Activated CD8-positive, alpha-beta memory T cell treated with anti-CD3 and anti-CD28 coated beads, Interleukin-2, amount 50 U/mL, for 4 hours (primary cell): ENCODE results near the gene RHBDL3.
"Not testable (repeated sequence)": the region's sequence is repeated elsewhere in the genome, so short reads cannot be mapped to it uniquely, and the experiment has no call there.

Source experiments
- DNase-seq: peaks from one replicate; pipeline ENCODE4 v3.0.0-alpha.2; 2020

The RHBDL3 gene

GRCh38 chr17:32265192-32265923 lies at the start of gene RHBDL3:
Gene RHBDL3, plus strand, starts transcription at chr17:32265832. Its CDS starts 358 bp downstream, at chr17:32266190.
- peak; percentile 33 for DNase-seq

DNA sequence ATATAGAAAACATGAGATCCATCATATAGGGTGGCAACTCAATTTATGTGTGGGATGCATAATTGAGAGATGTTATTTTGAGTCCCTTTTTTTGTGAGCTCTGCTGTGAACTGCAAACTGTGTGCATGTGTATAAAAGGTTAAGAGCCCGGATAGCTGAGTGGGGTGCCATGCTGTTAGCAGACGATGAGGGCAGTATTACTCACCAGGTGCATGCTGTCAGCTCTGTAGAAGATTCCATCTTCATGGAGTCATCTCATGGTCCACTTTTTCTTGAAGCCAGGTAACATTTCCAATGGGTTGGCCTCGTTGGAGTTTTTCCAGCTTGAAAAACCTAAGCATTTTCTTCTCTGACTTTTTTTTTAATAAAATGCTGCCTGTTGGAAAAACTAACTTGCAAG lies 43.0 kb upstream of the RHBDL3 start:
- DNase-seq, result no peak

GRCh38 chr17:32223703-32224102 lies 41.9 kb upstream of the RHBDL3 start:
- no peak for DNase-seq

DNA sequence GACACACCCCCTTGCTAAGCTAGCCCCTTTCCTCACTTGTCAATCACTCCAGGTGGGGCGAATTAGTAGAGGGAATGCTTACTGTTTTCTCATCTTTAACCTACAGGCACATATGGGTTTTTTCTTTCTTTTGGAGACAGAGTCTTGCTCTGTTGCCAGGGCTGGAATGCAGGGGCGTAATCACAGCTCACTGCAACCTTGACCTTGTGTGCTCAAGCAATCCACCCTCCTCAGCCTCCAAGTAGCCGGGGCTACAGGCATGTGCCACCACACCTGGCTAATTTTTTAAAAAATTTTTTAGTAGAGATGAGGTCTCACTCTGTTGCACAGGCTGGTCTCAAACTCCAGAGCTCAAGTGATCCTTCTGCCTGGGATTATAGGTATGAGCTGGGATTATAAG lies 38.7 kb upstream of the RHBDL3 start:
- DNase-seq, result no peak

GRCh38 chr17:32227910-32228309 lies 37.7 kb upstream of the RHBDL3 start:
- no peak for DNase-seq

- no peak for DNase-seq
These were observed 30.0 kb upstream of the RHBDL3 start for GRCh38 chr17:32235588-32235987.

- no peak for DNase-seq
These were observed 26.2 kb upstream of the RHBDL3 start for GRCh38 chr17:32239456-32239855.

DNA sequence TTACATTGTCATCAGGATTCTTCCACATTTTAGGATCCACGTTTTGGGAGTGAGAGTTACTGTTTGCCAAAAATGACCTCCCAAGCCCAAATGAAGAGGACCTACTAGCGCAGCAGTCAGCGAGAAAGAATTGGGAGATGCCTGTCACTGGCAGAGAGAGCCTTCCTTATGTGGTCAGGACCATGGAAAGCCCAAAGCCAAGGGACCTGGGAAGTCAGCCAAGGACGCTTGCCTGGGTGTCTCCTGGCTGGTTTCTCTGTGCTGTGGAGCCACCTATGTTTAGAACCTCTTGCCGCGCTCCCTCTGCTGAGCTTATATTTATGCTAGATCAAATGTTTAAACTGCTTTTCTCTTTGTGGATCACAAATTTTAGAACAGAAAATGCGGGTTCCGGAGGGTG lies 24.9 kb upstream of the RHBDL3 start:
- no peak for DNase-seq

DNA sequence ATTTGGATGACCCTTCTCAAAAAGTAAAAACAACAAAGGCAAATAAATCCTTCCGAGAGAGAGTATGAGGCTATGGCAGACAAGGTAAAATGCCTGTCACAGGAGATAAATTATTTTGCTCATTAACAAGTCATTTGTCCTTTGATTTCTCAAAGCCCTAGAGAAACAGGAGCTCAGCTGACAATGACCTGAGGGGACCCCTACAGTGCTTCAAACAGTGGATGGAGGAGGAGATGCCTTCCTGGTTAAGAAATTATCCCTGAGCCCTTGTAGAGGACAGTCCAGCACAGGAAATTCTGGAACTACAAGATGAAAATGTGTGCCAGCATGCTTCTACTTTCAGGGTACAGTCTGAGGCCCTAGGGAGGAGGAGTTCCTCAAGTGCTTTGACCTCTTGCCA lies 24.0 kb upstream of the RHBDL3 start:
- no peak for DNase-seq

DNA sequence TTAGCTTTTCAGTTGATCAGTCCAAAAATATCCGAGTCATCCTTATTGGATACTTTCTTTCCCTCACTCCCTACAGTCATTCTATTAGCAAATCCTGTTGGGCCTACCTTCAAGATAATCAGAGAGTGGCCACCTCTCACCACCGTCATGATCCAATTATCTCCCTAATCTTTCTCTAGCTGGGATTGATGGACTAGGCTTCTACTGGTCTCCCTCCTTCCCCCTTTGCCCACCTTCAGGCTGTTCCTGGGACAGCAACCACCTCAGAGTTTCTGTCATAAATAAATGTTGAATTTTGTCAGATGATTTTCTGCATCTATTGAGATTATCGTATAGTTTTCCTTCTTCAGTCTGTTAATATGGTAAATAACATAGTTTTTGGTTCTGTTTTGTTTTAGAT lies 16.2 kb upstream of the RHBDL3 start:
- no peak for DNase-seq

DNA sequence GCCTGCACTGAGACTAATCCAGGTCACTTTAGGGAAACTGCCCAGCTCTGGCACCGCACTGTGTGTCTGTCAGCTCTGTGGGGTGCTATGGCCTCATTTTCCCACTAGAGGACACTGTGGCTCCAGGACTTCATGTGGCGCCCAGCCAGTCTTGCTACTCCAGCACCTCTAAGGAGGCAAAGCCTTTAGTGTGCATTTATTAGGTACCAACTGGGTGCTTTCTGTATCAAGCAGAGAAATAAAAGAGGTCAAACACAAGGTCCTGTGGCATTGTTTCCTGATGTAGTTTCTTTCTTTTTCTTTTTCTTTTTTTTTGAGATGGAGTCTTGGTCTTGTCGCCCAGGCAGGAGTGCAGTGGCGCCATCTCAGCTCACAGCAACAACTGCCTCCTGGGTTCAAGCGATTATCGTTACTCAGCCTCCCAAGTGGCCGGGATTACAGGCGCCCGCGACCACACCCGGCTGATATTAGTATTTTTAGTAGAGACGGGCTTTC lies 12.5 kb upstream of the RHBDL3 start:
- DNase-seq, result peak; percentile 60

DNA sequence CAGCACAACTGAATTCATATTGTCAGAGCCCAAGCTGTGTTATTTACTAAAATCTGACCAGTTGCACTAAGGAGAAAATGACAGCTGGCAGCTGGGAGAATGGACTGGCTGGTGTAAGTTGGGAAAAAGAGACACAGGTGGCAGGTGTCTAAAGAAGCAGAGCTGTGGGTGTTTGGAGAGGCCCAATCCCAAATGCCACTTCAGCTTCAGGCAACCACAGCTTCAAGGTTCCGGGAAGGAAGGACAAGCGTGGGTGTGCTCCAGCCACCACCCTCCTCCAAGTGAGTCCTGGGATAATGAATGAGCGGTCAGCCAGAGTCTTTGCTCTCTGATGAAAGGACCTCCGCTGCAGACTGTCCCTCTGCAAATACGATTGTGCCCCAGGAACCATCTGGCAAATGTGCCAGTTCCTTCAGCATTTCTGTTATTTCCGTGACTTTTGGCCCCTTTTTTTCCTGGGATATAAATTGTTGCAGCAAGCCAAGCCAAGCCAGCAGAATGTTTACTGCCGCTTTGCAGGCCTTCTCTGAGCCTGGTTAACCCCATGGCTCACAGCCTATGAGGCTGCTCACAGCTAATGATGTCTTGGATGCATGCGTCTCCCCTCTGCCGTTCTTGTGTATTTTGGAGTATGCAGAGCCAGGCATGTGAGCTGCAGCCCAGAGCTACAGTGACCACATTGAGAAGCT lies 9.5 kb upstream of the RHBDL3 start:
- DNase-seq, result no peak

DNA sequence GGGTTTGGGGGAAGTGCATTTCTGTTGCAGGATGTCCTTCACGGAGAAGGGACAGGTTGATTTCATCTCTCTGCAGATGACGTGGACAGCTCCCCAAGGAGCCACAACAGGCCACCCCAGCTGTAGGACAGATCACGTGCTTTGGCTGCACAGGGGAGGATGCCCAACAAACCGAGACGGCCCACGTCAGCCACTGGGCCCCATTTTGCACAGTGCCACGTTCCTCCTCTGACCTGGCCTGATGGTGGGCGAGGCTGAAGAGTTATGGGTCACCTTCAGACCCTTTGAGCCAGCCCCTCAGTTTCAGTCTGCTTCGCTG lies 9.0 kb upstream of the RHBDL3 start:
- no peak for DNase-seq

- no peak for DNase-seq
These were observed 7.1 kb upstream of the RHBDL3 start for GRCh38 chr17:32258383-32259140.

- no peak for DNase-seq
These were observed 6.0 kb upstream of the RHBDL3 start for GRCh38 chr17:32259586-32259985.

DNA sequence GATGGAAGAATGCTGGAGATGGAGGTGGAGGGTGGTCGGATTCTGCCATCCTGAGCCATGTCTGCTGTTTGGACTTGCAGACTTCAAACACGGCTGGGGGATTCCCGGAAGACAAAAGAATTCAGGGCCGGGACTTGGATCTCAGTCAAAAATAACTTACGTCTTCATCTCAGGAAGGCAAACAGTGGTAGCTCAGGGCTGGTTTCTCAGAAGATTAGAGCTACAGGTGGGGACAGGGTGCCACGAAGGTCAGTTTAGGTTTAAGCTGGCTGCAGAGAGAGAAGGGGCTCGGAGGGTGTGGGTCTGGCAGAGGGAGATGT lies 4.3 kb upstream of the RHBDL3 start:
- no peak for DNase-seq

- no peak for DNase-seq
These were observed 3.6 kb upstream of the RHBDL3 start for GRCh38 chr17:32261936-32262510.

- not testable (repeated sequence) for DNase-seq
These were observed 2.1 kb upstream of the RHBDL3 start for GRCh38 chr17:32263515-32263914.

GRCh38 chr17:32264140-32264799 lies 1.4 kb upstream of the RHBDL3 start:
- DNase-seq, result no peak

DNA sequence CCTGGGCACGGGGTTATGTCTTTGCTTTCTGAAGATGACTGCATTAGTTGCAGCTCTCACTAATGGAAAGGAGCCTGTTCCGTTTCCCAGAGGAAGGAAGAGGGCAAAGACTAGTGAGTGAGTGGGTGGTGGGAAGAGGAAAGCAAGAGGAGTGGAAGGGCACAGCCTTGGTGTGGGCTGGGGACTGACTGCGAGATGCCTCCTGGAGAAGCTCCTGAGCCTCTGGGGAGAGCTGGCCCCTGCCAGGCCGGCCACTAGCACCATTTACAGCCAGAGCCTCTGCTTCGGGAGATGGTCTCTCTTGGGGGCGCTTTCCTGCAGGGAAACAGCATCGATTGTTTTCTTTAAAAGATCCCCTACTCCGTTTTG lies 825 bp upstream of the RHBDL3 start:
- no peak for DNase-seq

GRCh38 chr17:32266051-32266388 lies 388 bp downstream of the RHBDL3 start:
- no peak for DNase-seq

- peak; percentile 20 for DNase-seq
These were observed 1.0 kb downstream of the RHBDL3 start for GRCh38 chr17:32266389-32267301.
